ENCODE data around the gene NEURL1B. TPM values are rescaled to one million over a fixed set of nuclear protein-coding genes. Genes with fewer than 3 reads are reported as not detected.

Gene NEURL1B
- total and polyA plus RNA-seq, 11 donors, result 11.8 to 47.1 (median 25.8) TPM

GRCh38 chr5:172727551-172727950 is 86.5 kb downstream of the NEURL1B start:
- H3K9me3 ChIP-seq, result no peaks in the 10 kb centered on the region
- ATAC-seq, result no peak
- intact Hi-C loops (cut with DNase I), result no loop called here
- WGBS, 4 donors, result 87 to 93% (median 90%) methylated on average over 7 of the region's 7 CpGs
- H3K27me3 ChIP-seq, result no peaks in the 10 kb centered on the region
- H3K36me3 ChIP-seq, result no peaks in the 10 kb centered on the region
- DNase-seq, result peak in 1 of 5 donors; percentile 40
- TF ChIP-seq CTCF (IDR thresholded peaks at IDR 0.05), result no peak
- TF ChIP-seq POLR2A (IDR thresholded peaks at IDR 0.05), result no peak
- no peak overlapping the region for H3K4me3 ChIP-seq
- no peak overlapping the region for H3K27ac ChIP-seq
- peaks cover 0 to 10% (median 6%) of the 10 kb centered on the region in 12 donors for H3K4me1 ChIP-seq

- no peak for TF ChIP-seq POLR2A (IDR thresholded peaks at IDR 0.05)
- no peak for TF ChIP-seq CTCF (IDR thresholded peaks at IDR 0.05)
- DNase-seq, result peak in 1 of 5 donors; percentile 21
- intact Hi-C loops (cut with DNase I), result no loop called here
- Histone ChIP-seq H3K27me3 (no peaks in the 10 kb centered on the region), H3K4me3 (no peak overlapping the region), H3K9me3 (no peaks in the 10 kb centered on the region), H3K36me3 (no peaks in the 10 kb centered on the region), H3K27ac (no peak overlapping the region), H3K4me1 (peaks cover 6 to 18% (median 14%) of the 10 kb centered on the region in 12 donors)
- WGBS, 4 donors, result 86 to 89% (median 89%) methylated on average over 10 of the region's 10 CpGs
- no peak for ATAC-seq
These were observed 87.6 kb downstream of the NEURL1B start for GRCh38 chr5:172728481-172729241.

- Histone ChIP-seq H3K27ac (no peak overlapping the region), H3K4me3 (no peak overlapping the region), H3K9me3 (no peaks in the 10 kb centered on the region), H3K4me1 (peaks cover 6 to 26% (median 23%) of the 10 kb centered on the region in 12 donors), H3K27me3 (no peaks in the 10 kb centered on the region), H3K36me3 (no peaks in the 10 kb centered on the region)
- no peak for TF ChIP-seq CTCF (IDR thresholded peaks at IDR 0.05)
- no peak for TF ChIP-seq POLR2A (IDR thresholded peaks at IDR 0.05)
- intact Hi-C loops (cut with DNase I), result no loop called here
- 92 to 97% (median 96%) methylated on average over 13 of the region's 13 CpGs for WGBS, 4 donors
- peak in 2 of 5 donors; percentile 14 to 22 for DNase-seq
- no peak for ATAC-seq
These were observed 88.5 kb downstream of the NEURL1B start for GRCh38 chr5:172729588-172729987.

- H3K27ac ChIP-seq, result no peak overlapping the region
- TF ChIP-seq CTCF (IDR thresholded peaks at IDR 0.05), result no peak
- no peak for TF ChIP-seq POLR2A (IDR thresholded peaks at IDR 0.05)
- H3K27me3 ChIP-seq, result no peaks in the 10 kb centered on the region
- H3K4me1 ChIP-seq, result peaks cover 6 to 30% (median 24%) of the 10 kb centered on the region in 12 donors
- 95 to 99% (median 98%) methylated on average over 6 of the region's 6 CpGs for WGBS, 4 donors
- H3K36me3 ChIP-seq, result no peaks in the 10 kb centered on the region
- intact Hi-C loops (cut with DNase I), result loop anchor here in 1 of 10 donors (5.0 kb wide), 1 partner anchor 37 kb away; no protein-coding TSS in a partner anchor
- H3K9me3 ChIP-seq, result no peaks in the 10 kb centered on the region
- H3K4me3 ChIP-seq, result no peak overlapping the region
- DNase-seq (no peak), ATAC-seq (no peak)
These were observed 89.2 kb downstream of the NEURL1B start for GRCh38 chr5:172730222-172730621.

Data from heart left ventricle (tissue), 16 donors.